KOPT-K1 (cell line): ENCODE data around the gene MIS12.

Experiments
- H3K27ac ChIP-seq: fragments of 200-600 bp; sonication (generic); 2 replicates; pipeline ENCODE4 v1.5.1; 2016; ENCODE audit warnings: antibody characterized with exemption, mild to moderate bottlenecking, low read depth, low read length; ENCODE audit not compliant: poor library complexity, severe bottlenecking
- H3K36me3 ChIP-seq: fragments of 200-600 bp; sonication (generic); 2 replicates; pipeline ENCODE4 v1.5.1; 2017; ENCODE audit warnings: antibody characterized with exemption, mild to moderate bottlenecking, low read length, moderate library complexity; ENCODE audit not compliant: insufficient read depth
- H3K9me3 ChIP-seq: fragments of 200-600 bp; sonication (generic); 2 replicates; pipeline ENCODE4 v1.5.1; 2017; ENCODE audit warnings: antibody characterized with exemption, low read length, mild to moderate bottlenecking; ENCODE audit not compliant: insufficient read depth, poor library complexity, severe bottlenecking

The MIS12 gene

GRCh38 chr17:5480962-5481361 is 5.4 kb upstream of the MIS12 start:
- H3K9me3 ChIP-seq = no peaks in the 10 kb centered on the region
- H3K36me3 ChIP-seq = peaks cover 87% of the 10 kb centered on the region
- no peak overlapping the region for H3K27ac ChIP-seq

DNA sequence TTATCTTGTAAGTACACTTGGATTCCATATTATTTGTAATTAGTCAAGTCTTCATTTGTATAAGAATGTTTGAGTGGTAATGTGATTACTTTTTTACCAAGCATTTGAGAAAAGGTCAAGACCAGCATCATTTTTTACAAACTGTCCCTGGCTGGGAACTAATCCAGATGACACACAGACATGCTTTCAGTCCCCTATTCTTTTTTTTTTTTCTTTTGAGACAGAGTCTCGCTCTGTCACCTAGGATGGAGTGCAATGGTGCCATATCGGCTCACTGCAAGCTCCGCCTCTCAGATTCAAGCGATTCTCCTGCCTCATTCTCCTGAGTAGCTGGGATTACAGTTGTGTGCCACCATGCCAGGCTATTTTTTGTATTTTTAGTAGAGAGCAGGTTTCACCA is 4.9 kb upstream of the MIS12 start:
- H3K9me3 ChIP-seq = no peaks in the 10 kb centered on the region
- H3K27ac ChIP-seq = no peak overlapping the region
- peaks cover 83% of the 10 kb centered on the region for H3K36me3 ChIP-seq

DNA sequence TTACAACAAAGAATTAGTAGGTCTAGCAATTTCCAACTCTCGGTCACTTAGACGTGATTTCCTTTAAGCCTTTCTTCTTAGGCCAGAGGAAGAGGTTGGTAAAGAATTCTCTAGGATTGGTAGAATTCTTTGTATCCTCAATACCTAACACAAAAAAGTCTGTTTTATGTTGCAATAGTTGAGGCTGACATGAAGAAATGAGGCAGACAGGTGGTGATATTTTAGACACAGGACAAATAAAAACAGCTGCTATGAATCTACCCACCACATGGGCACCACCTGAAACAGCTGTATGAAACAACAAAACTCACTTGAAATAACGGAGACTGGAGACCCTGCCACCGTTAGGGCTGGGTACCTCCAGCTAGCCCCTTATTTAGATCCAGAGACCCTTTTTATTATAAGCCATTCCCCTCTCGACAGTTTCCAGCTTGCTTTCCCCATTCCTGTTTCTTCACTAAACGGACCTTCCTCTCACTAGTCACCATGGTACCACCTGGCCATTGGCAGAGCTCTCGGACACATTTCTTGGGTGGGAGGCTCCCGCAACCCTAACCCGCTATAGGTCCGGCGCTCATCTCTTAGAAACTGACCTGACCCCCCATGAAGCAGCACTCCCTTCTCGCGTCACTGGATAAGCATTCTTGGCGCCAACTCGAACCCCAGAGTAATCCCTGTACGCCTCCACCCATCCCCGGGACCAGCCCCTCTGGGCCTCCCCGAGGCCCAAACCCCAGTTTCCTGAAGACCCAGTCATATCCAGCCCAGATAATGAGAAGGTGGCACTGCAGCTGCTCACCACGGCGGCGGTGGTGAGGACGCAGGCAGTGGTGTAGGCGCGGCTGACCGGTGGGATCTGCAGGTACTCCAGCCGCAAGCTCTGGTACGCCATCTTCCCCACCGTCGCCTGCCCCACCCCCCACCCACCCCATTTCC is 828 bp upstream of the MIS12 start, which contains the start of gene DERL2:
TSS of gene DERL2 (minus strand) at position 909 of the 936 bp plus-strand sequence. CDS start at position 892, 17 bp downstream.
- Histone ChIP-seq H3K36me3 (peaks cover 73% of the 10 kb centered on the region), H3K9me3 (no peaks in the 10 kb centered on the region), H3K27ac (peak within 1 kb of the TSS; percentile 95)

DNA sequence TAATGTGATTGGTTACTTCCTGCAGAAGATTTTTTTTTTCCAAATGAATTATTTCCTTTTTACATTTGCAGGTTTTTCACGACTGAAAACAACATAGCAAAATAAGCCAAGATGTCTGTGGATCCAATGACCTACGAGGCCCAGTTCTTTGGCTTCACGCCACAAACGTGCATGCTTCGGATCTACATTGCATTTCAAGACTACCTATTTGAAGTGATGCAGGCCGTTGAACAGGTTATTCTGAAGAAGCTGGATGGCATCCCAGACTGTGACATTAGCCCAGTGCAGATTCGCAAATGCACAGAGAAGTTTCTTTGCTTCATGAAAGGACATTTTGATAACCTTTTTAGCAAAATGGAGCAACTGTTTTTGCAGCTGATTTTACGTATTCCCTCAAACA is 2.4 kb downstream of the MIS12 start:
- H3K36me3 ChIP-seq = peaks cover 55% of the 10 kb centered on the region
- no peak overlapping the region for H3K27ac ChIP-seq
- no peaks in the 10 kb centered on the region for H3K9me3 ChIP-seq

DNA sequence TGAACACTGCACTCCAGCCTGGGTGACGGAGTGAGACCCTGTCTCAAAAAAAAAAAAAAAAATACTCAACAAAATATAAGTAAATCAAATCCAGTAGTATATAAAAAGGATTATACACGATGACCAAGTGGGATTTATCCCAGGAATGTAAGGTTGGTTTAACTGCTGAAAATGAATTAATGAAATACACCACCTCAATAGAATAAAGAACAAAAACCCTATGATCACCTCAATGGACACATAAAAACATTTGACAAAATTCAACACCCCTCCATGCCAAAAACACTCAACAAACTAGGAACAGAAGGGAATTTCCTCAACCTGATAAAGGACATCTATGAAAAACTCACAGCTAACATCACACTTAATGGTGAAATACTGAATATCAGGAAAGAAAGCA is 6.6 kb downstream of the MIS12 start:
- Histone ChIP-seq H3K36me3 (peaks cover 38% of the 10 kb centered on the region), H3K9me3 (no peaks in the 10 kb centered on the region)

GRCh38 chr17:5499476-5500231 is 13.3 kb downstream of the MIS12 start:
- Histone ChIP-seq H3K9me3 (no peaks in the 10 kb centered on the region), H3K36me3 (no peaks in the 10 kb centered on the region), H3K27ac (no peak overlapping the region)

More for the DNA sequence above, 6.6 kb downstream of the MIS12 start:
- no peak overlapping the region for H3K27ac ChIP-seq

GRCh38 chr17:5500247-5500588 is 13.9 kb downstream of the MIS12 start:
- Histone ChIP-seq H3K9me3 (no peaks in the 10 kb centered on the region), H3K27ac (no peak overlapping the region), H3K36me3 (no peaks in the 10 kb centered on the region)

GRCh38 chr17:5500589-5501391 is 14.4 kb downstream of the MIS12 start:
- H3K27ac ChIP-seq = no peak overlapping the region
- no peaks in the 10 kb centered on the region for H3K36me3 ChIP-seq
- H3K9me3 ChIP-seq = no peaks in the 10 kb centered on the region

DNA sequence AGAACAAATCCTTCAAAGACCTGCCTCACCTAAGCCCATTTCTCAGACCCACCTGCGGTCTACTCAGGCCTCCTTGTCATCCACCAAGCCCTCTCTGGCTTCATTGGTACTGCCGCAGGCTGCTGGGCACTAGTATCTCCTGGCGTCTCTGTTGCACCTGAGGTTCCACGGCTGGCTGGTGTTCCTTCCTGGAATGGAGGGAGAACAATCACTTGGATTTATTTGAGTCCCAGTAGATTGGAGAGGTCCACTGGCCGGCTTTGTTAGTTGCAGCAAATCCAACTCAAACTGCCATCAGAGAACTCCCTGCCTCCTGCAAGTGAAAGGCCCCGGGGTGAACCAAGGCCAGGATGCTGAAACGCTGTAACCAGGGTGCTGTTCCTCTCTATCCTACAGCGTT is 15.3 kb downstream of the MIS12 start:
- no peaks in the 10 kb centered on the region for H3K9me3 ChIP-seq
- no peaks in the 10 kb centered on the region for H3K36me3 ChIP-seq
- H3K27ac ChIP-seq = no peak overlapping the region

DNA sequence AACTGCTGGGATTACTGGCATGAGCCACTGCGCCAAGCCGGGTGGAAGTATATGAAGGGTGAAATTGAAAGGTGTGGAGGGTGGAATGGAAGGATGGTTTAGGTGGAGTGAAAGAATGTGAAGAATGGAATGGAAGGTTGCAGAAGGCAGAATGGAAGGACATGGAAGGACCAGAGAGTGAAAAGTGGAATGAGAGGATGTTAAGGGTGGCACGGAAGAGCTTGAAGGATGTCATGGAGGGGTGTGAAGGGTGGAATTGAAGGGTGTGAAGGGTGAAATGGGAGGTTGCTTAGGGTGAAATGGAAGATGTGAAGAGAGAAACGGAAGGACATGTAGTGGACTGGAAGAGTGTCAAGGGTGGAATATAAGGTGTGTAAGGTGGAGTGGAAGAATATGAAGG is 16.2 kb downstream of the MIS12 start:
- Histone ChIP-seq H3K36me3 (no peaks in the 10 kb centered on the region), H3K9me3 (no peaks in the 10 kb centered on the region), H3K27ac (no peak overlapping the region)

GRCh38 chr17:5506307-5506706 is 19.9 kb downstream of the MIS12 start:
- no peaks in the 10 kb centered on the region for H3K36me3 ChIP-seq
- H3K27ac ChIP-seq = no peak overlapping the region

DNA sequence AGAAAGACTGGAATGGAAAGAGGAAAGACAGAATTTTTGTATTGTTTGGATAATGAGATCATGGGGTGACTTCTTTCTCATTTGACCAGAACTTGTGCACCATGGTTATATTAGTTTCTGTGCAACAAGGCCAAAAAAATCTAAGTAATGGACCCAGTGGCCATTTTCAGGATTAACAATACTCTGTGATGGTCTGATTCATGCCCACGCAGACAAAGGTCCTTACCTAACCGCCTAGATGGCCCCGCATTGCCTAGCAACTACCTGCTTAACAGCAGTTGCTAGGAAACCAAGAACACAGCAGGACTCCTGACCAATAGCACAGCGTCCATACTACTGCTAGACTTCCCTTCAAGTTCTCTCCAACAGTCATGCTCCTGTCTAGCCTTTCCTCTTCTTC is 22.4 kb downstream of the MIS12 start:
- H3K36me3 ChIP-seq = no peaks in the 10 kb centered on the region
- no peaks in the 10 kb centered on the region for H3K9me3 ChIP-seq
- no peak overlapping the region for H3K27ac ChIP-seq

More at GRCh38 chr17:5506307-5506706, 19.9 kb downstream of the MIS12 start:
- no peaks in the 10 kb centered on the region for H3K9me3 ChIP-seq

DNA sequence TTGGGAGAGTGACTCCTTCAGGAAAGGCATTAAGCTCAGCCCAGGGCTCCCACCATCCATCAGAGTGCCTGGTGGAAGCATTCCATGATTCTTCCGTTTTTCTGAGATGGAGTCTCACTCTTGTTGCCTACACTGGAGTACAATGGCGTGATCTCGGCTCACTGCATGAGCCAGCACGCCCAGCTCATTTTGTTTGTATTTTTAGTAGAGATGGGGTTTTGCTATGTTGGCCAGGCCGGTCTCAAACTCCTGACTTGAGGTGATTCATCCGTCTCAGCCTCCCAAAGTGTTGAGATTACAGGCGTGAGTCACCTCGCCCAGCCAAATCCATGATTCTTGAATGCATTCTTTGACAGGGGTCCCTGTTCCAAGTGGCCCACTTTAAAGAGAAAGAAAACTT is 23.1 kb downstream of the MIS12 start:
- Histone ChIP-seq H3K27ac (no peak overlapping the region), H3K36me3 (no peaks in the 10 kb centered on the region), H3K9me3 (no peaks in the 10 kb centered on the region)

DNA sequence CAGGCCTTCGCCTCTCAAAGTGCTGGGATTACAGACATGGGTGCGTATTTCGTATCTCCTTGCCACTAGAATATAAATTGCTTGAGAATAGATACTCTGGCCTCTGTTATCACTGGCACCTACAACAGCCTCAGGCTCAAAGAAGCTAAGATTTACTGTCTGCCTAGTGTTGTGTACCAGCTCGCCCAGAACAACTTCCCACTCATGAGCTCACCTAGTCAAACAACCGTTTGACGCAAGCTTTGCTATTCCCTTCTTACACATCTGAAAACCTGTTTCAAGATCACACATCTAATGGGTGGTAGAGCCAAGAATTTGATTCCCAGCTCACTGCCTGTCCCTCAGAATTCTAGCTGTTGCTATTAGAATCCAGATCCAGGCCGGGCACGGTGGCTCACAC is 24.4 kb downstream of the MIS12 start:
- Histone ChIP-seq H3K9me3 (no peaks in the 10 kb centered on the region), H3K36me3 (no peaks in the 10 kb centered on the region), H3K27ac (no peak overlapping the region)
